GM23248 (cell line): ENCODE results near the gene CHMP6. TPM values are rescaled to one million over a fixed set of nuclear protein-coding genes. Genes with fewer than 3 reads are reported as not detected.

Experiments used
- DNase-seq: peaks from one replicate; pipeline ENCODE4 v3.0.0-alpha.2; 2015
- H2AFZ ChIP-seq: fragments of 200-600 bp; sonication (generic); 2 replicates; pipeline ENCODE4 v1.6.1; 2016; ENCODE audit warnings: antibody characterized with exemption
- H3F3A ChIP-seq: fragments of 200-600 bp; sonication (generic); 2 replicates; pipeline ENCODE4 v1.6.1; 2016; ENCODE audit warnings: mild to moderate bottlenecking, antibody characterized with exemption, mixed run types; ENCODE audit not compliant: insufficient read depth
- H3K27ac ChIP-seq: fragments of 200-600 bp; sonication (generic); 2 replicates; pipeline ENCODE4 v1.5.1; 2016; ENCODE audit warnings: mild to moderate bottlenecking
- H3K27me3 ChIP-seq: fragments of 200-600 bp; sonication (generic); replicated peaks from 2 replicates; pipeline ENCODE4 v1.6.1; 2016; ENCODE audit warnings: mild to moderate bottlenecking; ENCODE audit not compliant: insufficient read depth
- H3K36me3 ChIP-seq: fragments of 200-600 bp; sonication (generic); 2 replicates; pipeline ENCODE4 v1.6.1; 2016; ENCODE audit warnings: low read depth, mild to moderate bottlenecking
- H3K4me1 ChIP-seq: fragments of 200-600 bp; sonication (generic); 2 replicates; pipeline ENCODE4 v1.6.1; 2016; ENCODE audit warnings: mild to moderate bottlenecking; ENCODE audit not compliant: insufficient read depth
- H3K4me2 ChIP-seq: fragments of 200-600 bp; sonication (generic); one replicate; pipeline ENCODE4 v1.6.1; 2016; ENCODE audit warnings: mild to moderate bottlenecking; ENCODE audit not compliant: unreplicated experiment
- H3K4me3 ChIP-seq: fragments of 200-600 bp; sonication (generic); 2 replicates; pipeline ENCODE4 v1.5.1; 2016; ENCODE audit warnings: mild to moderate bottlenecking
- H3K79me2 ChIP-seq: fragments of 200-600 bp; sonication (generic); 2 replicates; pipeline ENCODE4 v1.6.1; 2016; ENCODE audit warnings: mild to moderate bottlenecking; ENCODE audit not compliant: insufficient read depth
- H3K9ac ChIP-seq: fragments of 200-600 bp; sonication (generic); 2 replicates; pipeline ENCODE4 v1.6.1; 2016; ENCODE audit warnings: mild to moderate bottlenecking
- H3K9me2 ChIP-seq: fragments of 200-600 bp; sonication (generic); 2 replicates; pipeline ENCODE4 v1.6.1; 2016; ENCODE audit warnings: mixed run types, mild to moderate bottlenecking, moderate library complexity; ENCODE audit not compliant: insufficient read depth
- H3K9me3 ChIP-seq: fragments of 200-600 bp; sonication (generic); one replicate; pipeline ENCODE4 v1.6.1; 2017; ENCODE audit warnings: low read depth
- H4K20me1 ChIP-seq: fragments of 200-600 bp; sonication (generic); 2 replicates; pipeline ENCODE4 v1.6.0; 2016; ENCODE audit not compliant: insufficient read depth
- EZH2 ChIP-seq: fragments of 200-600 bp; sonication (generic); IDR thresholded peaks from 2 replicates; pipeline ENCODE4 v1.6.1; 2018; ENCODE audit warnings: antibody characterized with exemption, mild to moderate bottlenecking; ENCODE audit not compliant: insufficient read depth, poor library complexity, severe bottlenecking
- EZH2phosphoT487 ChIP-seq: fragments of 200-600 bp; sonication (generic); IDR thresholded peaks from 2 replicates; pipeline ENCODE4 v1.6.1; 2018; ENCODE audit warnings: antibody characterized with exemption, moderate library complexity, mild to moderate bottlenecking, low read depth; ENCODE audit not compliant: insufficient read depth
- WGBS, 2 experiments: methylation state at CpG; one replicate each; pipeline ENCODE4 v1.1.6; 2015 to 2017; ENCODE audit warnings: low lambda C conversion rate in 2 of 2, low coverage in 1 of 2; ENCODE audit errors: missing lambda C conversion rate in 2 of 2; 5-methylcytosine and 5-hydroxymethylcytosine counted together
- in situ Hi-C: fragments of 300-500 bp; cut with MboI; formaldehyde crosslinking; loops from 2 replicates; pipeline ENCODE4 v1.15.0; 2020
- polyA plus RNA-seq: library from polyadenylated mRNA; unstranded; fragments of >200 nt; fragmentation: Nextera tagmentation; extraction: Ambion mirVana; gene quantifications from 2 replicates; pipeline ENCODE4 v1.2.1, GENCODE V29; 2016
- total RNA-seq: library from RNA; depleted of rRNA; stranded (reverse); fragments of >200 nt; shearing (Covaris generic); gene quantifications from 2 replicates; pipeline ENCODE4 v1.2.3, GENCODE V29; 2014

CHMP6 gene
- total and polyA plus RNA-seq, 2 experiments from 2014 or later: 14.1 to 34.0 TPM

- no peaks in the 10 kb centered on the region for H3K9me2 ChIP-seq
- peaks cover 45% of the 10 kb centered on the region for H3K79me2 ChIP-seq
- in situ Hi-C loops: no loop called here
- peak overlapping the region; percentile 73 for H3K9ac ChIP-seq
- WGBS, 2 experiments: 6 to 7% methylated on average over 51 to 62 of the region's 66 CpGs
- H3K4me1 ChIP-seq: peaks cover 12% of the 10 kb centered on the region
- peak overlapping the region; percentile 76 for H3K4me3 ChIP-seq
- H3K36me3 ChIP-seq: no peaks in the 10 kb centered on the region
- no peaks in the 10 kb centered on the region for H3K9me3 ChIP-seq
- H3K27me3 ChIP-seq: no peaks in the 10 kb centered on the region
- H3F3A ChIP-seq: peaks cover 4% of the 10 kb centered on the region; the same call in 1 of the 2 replicates
- peak overlapping the region; percentile 10; the same call in 1 of the 2 replicates for H3K27ac ChIP-seq
- DNase-seq: peak; percentile 63
- no peaks in the 10 kb centered on the region for H4K20me1 ChIP-seq
- TF ChIP-seq EZH2: no peak
- no peak for TF ChIP-seq EZH2phosphoT487
- H2AFZ ChIP-seq: no peak overlapping the region
- H3K4me2 ChIP-seq: peak overlapping the region; percentile 87
Measured at GRCh38 chr17:81035521-81036196, 44.0 kb downstream of the CHMP6 start.

GRCh38 chr17:81036197-81036941 lies 44.7 kb downstream of the CHMP6 start:
- DNase-seq: peak; percentile 49
- Histone ChIP-seq H3K4me1 (peaks cover 19% of the 10 kb centered on the region), H3K27ac (peak overlapping the region; percentile 10; the same call in 1 of the 2 replicates), H3K36me3 (no peaks in the 10 kb centered on the region), H3K27me3 (no peaks in the 10 kb centered on the region), H3K4me2 (peak overlapping the region; percentile 87), H3K4me3 (peak overlapping the region; percentile 76), H3K79me2 (peaks cover 49% of the 10 kb centered on the region), H3F3A (peaks cover 11% of the 10 kb centered on the region), H3K9ac (peak overlapping the region; percentile 73), H2AFZ (no peak overlapping the region), H4K20me1 (no peaks in the 10 kb centered on the region), H3K9me3 (no peaks in the 10 kb centered on the region), H3K9me2 (no peaks in the 10 kb centered on the region)
- TF ChIP-seq EZH2 (no peak), EZH2phosphoT487 (no peak)
- 57 to 62% methylated on average over 24 of the region's 24 CpGs for WGBS, 2 experiments
- in situ Hi-C loops: no loop called here

- Histone ChIP-seq H3K27me3 (no peaks in the 10 kb centered on the region), H3K79me2 (peaks cover 58% of the 10 kb centered on the region), H3F3A (peaks cover 19% of the 10 kb centered on the region), H3K9me3 (no peaks in the 10 kb centered on the region), H3K9ac (no peak overlapping the region), H3K9me2 (no peaks in the 10 kb centered on the region), H4K20me1 (no peaks in the 10 kb centered on the region), H3K27ac (no peak overlapping the region), H3K4me1 (peaks cover 21% of the 10 kb centered on the region), H3K36me3 (no peaks in the 10 kb centered on the region), H2AFZ (no peak overlapping the region), H3K4me3 (peak overlapping the region; percentile 76; the same call in 1 of the 2 replicates), H3K4me2 (peak overlapping the region; percentile 87)
- in situ Hi-C loops: no loop called here
- no peak for DNase-seq
- 84 to 87% methylated on average over 28 of the region's 28 CpGs for WGBS, 2 experiments
- TF ChIP-seq EZH2 (no peak), EZH2phosphoT487 (no peak)
Measured at GRCh38 chr17:81037026-81037797, 45.6 kb downstream of the CHMP6 start.
